ENCODE data around the gene CFLAR. TPM values are rescaled to one million over a fixed set of nuclear protein-coding genes. Genes with fewer than 3 reads are reported as not detected.

CFLAR gene
- total and polyA plus RNA-seq, 9 of the 15 experiments (the other 6 are each of a cell fraction or from before 2014, with no cell fraction given): 27.5 to 102 (median 54.0) TPM

GRCh38 chr2:201215963-201216362 is 100.0 kb downstream of the CFLAR start:
- intact Hi-C loops (cut with micrococcal nuclease): no loop called here
- FAIRE-seq (no peak), ATAC-seq (no peak), DNase-seq (ENCODE audit: extremely low read depth in 1 of 4, low spot score in 3 of 4) (no peak)
- H3K9ac ChIP-seq (ENCODE audit: insufficient read depth in 1 of 2, low read depth in 2 of 2, low read length in 2 of 2): no peak overlapping the region
- H3K79me2 ChIP-seq (ENCODE audit: control insufficient read depth, insufficient read depth, low read length): no peaks in the 10 kb centered on the region
- H3K4me3 ChIP-seq: no peak overlapping the region
- ChIA-PET CTCF (ENCODE audit: low intra/inter-chr PET ratio) (no interaction called here), POLR2A (no interaction called here)
- H2AFZ ChIP-seq (ENCODE audit: low read depth, low read length): no peak overlapping the region
- no peaks in the 10 kb centered on the region for H3K9me3 ChIP-seq (replicated peaks; ENCODE audit: control insufficient read depth, insufficient read depth, low read depth, low read length)
- H4K20me1 ChIP-seq (replicated peaks; ENCODE audit: control insufficient read depth, insufficient read depth, low read length): no peaks in the 10 kb centered on the region
- H3K9me1 ChIP-seq (ENCODE audit: control insufficient read depth, insufficient read depth, low read length): no peaks in the 10 kb centered on the region
- in situ Hi-C loops (cut with MboI): loop anchor here (25.0 kb wide), 1 partner anchor 1254 kb away; the partner anchor contains the start of genes MAIP1 and TYW5
- peaks cover 10 to 20% of the 10 kb centered on the region in 2 experiments; a peak in 4 of 5 replicates for H3K4me1 ChIP-seq (replicated peaks in 1 of 2; ENCODE audit: control insufficient read depth in 2 of 2, insufficient read depth in 2 of 2, low read length in 2 of 2)
- WGBS (ENCODE audit: insufficient coverage, low coverage, missing lambda C conversion rate): 88% methylated on average over 4 of the region's 4 CpGs
- TF ChIP-seq STAT5A (IDR thresholded peaks at IDR 0.05; ENCODE audit: borderline replicate concordance, low read length): no peak
- no peak for TF ChIP-seq EWSR1 (IDR thresholded peaks at IDR 0.05; ENCODE audit: borderline replicate concordance, low read depth, partially characterized antibody)
- TF ChIP-seq HDAC6 (IDR thresholded peaks at IDR 0.05; ENCODE audit: low read depth, low read length): no peak
- TF ChIP-seq TCFL5 (CRISPR knock-in tag; conservative IDR thresholded peaks at IDR 0.05): no peak
- no peak for TF ChIP-seq ETV1 (tag; conservative IDR thresholded peaks at IDR 0.05; ENCODE audit: low read depth)
- TF ChIP-seq ZFP36 (IDR thresholded peaks at IDR 0.05; ENCODE audit: low read depth, low read length, partially characterized antibody): no peak
- TF ChIP-seq HMBOX1 (IDR thresholded peaks at IDR 0.05): no peak
- H3K4me2 ChIP-seq (ENCODE audit: insufficient read depth, low read length): no peak overlapping the region
- H3K27ac ChIP-seq (ENCODE audit: extremely low read depth, low read depth, low read length): no peak overlapping the region
- H3K36me3 ChIP-seq (ENCODE audit: control insufficient read depth, insufficient read depth, low read length): peaks cover 35% of the 10 kb centered on the region; the same call in 2 of the 3 replicates
- no TSS peak for BruUV-seq (replicated peaks)
- no peaks in the 10 kb centered on the region for H3K27me3 ChIP-seq (ENCODE audit: control insufficient read depth in 2 of 2, insufficient read depth in 2 of 2, low read length in 2 of 2)

Measured in K562 (cell line).